ENCODE measurements around the gene KCND3. TPM values are rescaled to one million over a fixed set of nuclear protein-coding genes. Genes with fewer than 3 reads are reported as not detected.
A peak's percentile ranks its signal among the peaks of the same experiment; 100 is the strongest.

The KCND3 gene
- total and polyA plus RNA-seq, 4 donors: 1.0 to 27.1 (median 6.1) TPM

GRCh38 chr1:111793923-111794322 lies 195.5 kb downstream of the KCND3 start:
- TF ChIP-seq TAF1 (conservative IDR thresholded peaks at IDR 0.05) (no peak), SP1 (IDR thresholded peaks at IDR 0.05) (no peak), ZBTB33 (IDR thresholded peaks at IDR 0.05) (no peak)
- TF ChIP-seq, protein P1, sequence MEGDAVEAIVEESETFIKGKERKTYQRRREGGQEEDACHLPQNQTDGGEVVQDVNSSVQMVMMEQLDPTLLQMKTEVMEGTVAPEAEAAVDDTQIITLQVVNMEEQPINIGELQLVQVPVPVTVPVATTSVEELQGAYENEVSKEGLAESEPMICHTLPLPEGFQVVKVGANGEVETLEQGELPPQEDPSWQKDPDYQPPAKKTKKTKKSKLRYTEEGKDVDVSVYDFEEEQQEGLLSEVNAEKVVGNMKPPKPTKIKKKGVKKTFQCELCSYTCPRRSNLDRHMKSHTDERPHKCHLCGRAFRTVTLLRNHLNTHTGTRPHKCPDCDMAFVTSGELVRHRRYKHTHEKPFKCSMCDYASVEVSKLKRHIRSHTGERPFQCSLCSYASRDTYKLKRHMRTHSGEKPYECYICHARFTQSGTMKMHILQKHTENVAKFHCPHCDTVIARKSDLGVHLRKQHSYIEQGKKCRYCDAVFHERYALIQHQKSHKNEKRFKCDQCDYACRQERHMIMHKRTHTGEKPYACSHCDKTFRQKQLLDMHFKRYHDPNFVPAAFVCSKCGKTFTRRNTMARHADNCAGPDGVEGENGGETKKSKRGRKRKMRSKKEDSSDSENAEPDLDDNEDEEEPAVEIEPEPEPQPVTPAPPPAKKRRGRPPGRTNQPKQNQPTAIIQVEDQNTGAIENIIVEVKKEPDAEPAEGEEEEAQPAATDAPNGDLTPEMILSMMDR (IDR thresholded peaks at IDR 0.05; ENCODE audit: low read depth, low read length, missing input control): no peak
- TF ChIP-seq, protein P2, sequence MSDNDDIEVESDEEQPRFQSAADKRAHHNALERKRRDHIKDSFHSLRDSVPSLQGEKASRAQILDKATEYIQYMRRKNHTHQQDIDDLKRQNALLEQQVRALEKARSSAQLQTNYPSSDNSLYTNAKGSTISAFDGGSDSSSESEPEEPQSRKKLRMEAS (IDR thresholded peaks at IDR 0.05): no peak
- no peak for DNase-seq (ENCODE audit: low spot score)
- Histone ChIP-seq H3K36me3 (ENCODE audit: control insufficient read depth in 4 of 4, insufficient read depth in 3 of 4, low read depth in 1 of 4, low read length in 3 of 4) (no peaks in the 10 kb centered on the region), H3K4me3 (ENCODE audit: low read depth in 1 of 3, low read length in 3 of 3) (no peak overlapping the region), H3K4me1 (ENCODE audit: control insufficient read depth in 4 of 4, insufficient read depth in 4 of 4, low read length in 3 of 4) (no peaks in the 10 kb centered on the region), H3K27me3 (ENCODE audit: control insufficient read depth in 4 of 4, insufficient read depth in 4 of 4, low read length in 3 of 4) (no peaks in the 10 kb centered on the region), H3K27ac (ENCODE audit: low read depth in 1 of 2, low read length in 2 of 2) (no peak overlapping the region), H3K9ac (ENCODE audit: low read depth in 1 of 2, low read length in 2 of 2) (no peak overlapping the region), H3K9me3 (ENCODE audit: control insufficient read depth in 4 of 4, low read length in 3 of 4) (no peaks in the 10 kb centered on the region)
- WGBS: 90% methylated on average over 2 of the region's 2 CpGs

- H3K4me1 ChIP-seq (ENCODE audit: control insufficient read depth in 4 of 4, insufficient read depth in 4 of 4, low read length in 3 of 4): no peaks in the 10 kb centered on the region
- H3K27ac ChIP-seq (ENCODE audit: low read depth in 1 of 2, low read length in 2 of 2): no peak overlapping the region
- H3K9me3 ChIP-seq (ENCODE audit: control insufficient read depth in 4 of 4, low read length in 3 of 4): no peaks in the 10 kb centered on the region
- WGBS: 65% methylated on average over 5 of the region's 5 CpGs
- no peaks in the 10 kb centered on the region for H3K36me3 ChIP-seq (ENCODE audit: control insufficient read depth in 4 of 4, insufficient read depth in 3 of 4, low read depth in 1 of 4, low read length in 3 of 4)
- H3K4me3 ChIP-seq (ENCODE audit: low read depth in 1 of 3, low read length in 3 of 3): no peak overlapping the region
- no peak for DNase-seq (ENCODE audit: low spot score)
- H3K27me3 ChIP-seq (ENCODE audit: control insufficient read depth in 4 of 4, insufficient read depth in 4 of 4, low read length in 3 of 4): no peaks in the 10 kb centered on the region
- TF ChIP-seq RXRA (IDR thresholded peaks at IDR 0.05): peak in 1 of 2 donors; percentile 9
- TF ChIP-seq YY1 (IDR thresholded peaks at IDR 0.05): no peak
- H3K9ac ChIP-seq (ENCODE audit: low read depth in 1 of 2, low read length in 2 of 2): no peak overlapping the region
Observed at GRCh38 chr1:111792249-111792648, 197.2 kb downstream of the KCND3 start.

DNA sequence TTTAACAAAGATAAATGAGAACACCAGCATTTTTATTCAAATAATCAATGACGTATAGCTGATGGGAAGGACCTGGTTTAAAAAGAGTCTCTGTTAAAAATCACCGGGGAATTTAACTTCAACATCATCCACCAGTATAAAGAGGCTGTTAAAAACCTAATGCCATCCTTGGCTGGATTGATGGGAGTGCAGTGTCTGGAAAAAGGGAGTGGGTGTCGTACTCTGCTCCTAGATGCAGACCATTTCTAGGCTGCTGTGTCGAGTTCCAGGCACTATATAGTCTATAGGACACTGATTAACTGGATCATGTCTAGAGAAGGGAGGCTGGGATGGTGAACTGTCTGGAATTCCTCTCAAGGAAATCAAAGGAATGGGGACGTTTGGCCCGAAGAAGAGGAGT lies 197.7 kb downstream of the KCND3 start:
- Histone ChIP-seq H3K4me3 (ENCODE audit: low read depth in 1 of 3, low read length in 3 of 3) (no peak overlapping the region), H3K9me3 (ENCODE audit: control insufficient read depth in 4 of 4, low read length in 3 of 4) (no peaks in the 10 kb centered on the region), H3K27ac (ENCODE audit: low read depth in 1 of 2, low read length in 2 of 2) (no peak overlapping the region), H3K9ac (ENCODE audit: low read depth in 1 of 2, low read length in 2 of 2) (no peak overlapping the region), H3K4me1 (ENCODE audit: control insufficient read depth in 4 of 4, insufficient read depth in 4 of 4, low read length in 3 of 4) (no peaks in the 10 kb centered on the region), H3K36me3 (ENCODE audit: control insufficient read depth in 4 of 4, insufficient read depth in 3 of 4, low read depth in 1 of 4, low read length in 3 of 4) (no peaks in the 10 kb centered on the region), H3K27me3 (ENCODE audit: control insufficient read depth in 4 of 4, insufficient read depth in 4 of 4, low read length in 3 of 4) (no peaks in the 10 kb centered on the region)
- no peak for TF ChIP-seq GABPA (IDR thresholded peaks at IDR 0.05 in 1 of 2, conservative IDR thresholded peaks at IDR 0.05 in 1 of 2)
- TF ChIP-seq SP1 (IDR thresholded peaks at IDR 0.05): no peak
- TF ChIP-seq ZBTB33 (IDR thresholded peaks at IDR 0.05): no peak
- TF ChIP-seq REST (IDR thresholded peaks at IDR 0.05): no peak
- no peak for TF ChIP-seq JUND (IDR thresholded peaks at IDR 0.05)
- no peak for TF ChIP-seq YY1 (IDR thresholded peaks at IDR 0.05)
- DNase-seq (ENCODE audit: low spot score): no peak
- 87% methylated on average over 6 of the region's 6 CpGs for WGBS
